ENCODE data around the gene TMEM255A.

TMEM255A gene

GRCh38 chrX:120309873-120310705, 1.2 kb downstream of the TMEM255A start:
- peak; percentile 13 for DNase-seq (ENCODE audit: low read depth)
- no peak overlapping the region for H3K4me3 ChIP-seq (ENCODE audit: low read depth, low read length)
- TF ChIP-seq MYC (IDR thresholded peaks at IDR 0.05; ENCODE audit: low read depth, low read length) = no peak
- no peak for TF ChIP-seq POLR2A (IDR thresholded peaks at IDR 0.05; ENCODE audit: extremely low read depth, insufficient read length)
- no peak for TF ChIP-seq MAX (IDR thresholded peaks at IDR 0.05; ENCODE audit: low read depth, low read length)
- TF ChIP-seq, protein P1, sequence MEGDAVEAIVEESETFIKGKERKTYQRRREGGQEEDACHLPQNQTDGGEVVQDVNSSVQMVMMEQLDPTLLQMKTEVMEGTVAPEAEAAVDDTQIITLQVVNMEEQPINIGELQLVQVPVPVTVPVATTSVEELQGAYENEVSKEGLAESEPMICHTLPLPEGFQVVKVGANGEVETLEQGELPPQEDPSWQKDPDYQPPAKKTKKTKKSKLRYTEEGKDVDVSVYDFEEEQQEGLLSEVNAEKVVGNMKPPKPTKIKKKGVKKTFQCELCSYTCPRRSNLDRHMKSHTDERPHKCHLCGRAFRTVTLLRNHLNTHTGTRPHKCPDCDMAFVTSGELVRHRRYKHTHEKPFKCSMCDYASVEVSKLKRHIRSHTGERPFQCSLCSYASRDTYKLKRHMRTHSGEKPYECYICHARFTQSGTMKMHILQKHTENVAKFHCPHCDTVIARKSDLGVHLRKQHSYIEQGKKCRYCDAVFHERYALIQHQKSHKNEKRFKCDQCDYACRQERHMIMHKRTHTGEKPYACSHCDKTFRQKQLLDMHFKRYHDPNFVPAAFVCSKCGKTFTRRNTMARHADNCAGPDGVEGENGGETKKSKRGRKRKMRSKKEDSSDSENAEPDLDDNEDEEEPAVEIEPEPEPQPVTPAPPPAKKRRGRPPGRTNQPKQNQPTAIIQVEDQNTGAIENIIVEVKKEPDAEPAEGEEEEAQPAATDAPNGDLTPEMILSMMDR (IDR thresholded peaks at IDR 0.05; ENCODE audit: low read depth, low read length) = no peak

GRCh38 chrX:120308959-120309872, 2.0 kb downstream of the TMEM255A start:
- TF ChIP-seq, protein P1 (IDR thresholded peaks at IDR 0.05; ENCODE audit: low read depth, low read length) = peak; percentile 38
- TF ChIP-seq MYC (IDR thresholded peaks at IDR 0.05; ENCODE audit: low read depth, low read length) = no peak
- peak; percentile 68 for DNase-seq (ENCODE audit: low read depth)
- H3K4me3 ChIP-seq (ENCODE audit: low read depth, low read length) = no peak overlapping the region

GRCh38 chrX:120308558-120308957, 2.7 kb downstream of the TMEM255A start:
- no peak overlapping the region for H3K4me3 ChIP-seq (ENCODE audit: low read depth, low read length)
- TF ChIP-seq, protein P1 (IDR thresholded peaks at IDR 0.05; ENCODE audit: low read depth, low read length) = no peak
- TF ChIP-seq MAX (IDR thresholded peaks at IDR 0.05; ENCODE audit: low read depth, low read length) = no peak
- TF ChIP-seq MYC (IDR thresholded peaks at IDR 0.05; ENCODE audit: low read depth, low read length) = no peak
- no peak for TF ChIP-seq POLR2A (IDR thresholded peaks at IDR 0.05; ENCODE audit: extremely low read depth, insufficient read length)
- DNase-seq (ENCODE audit: low read depth) = no peak

DNA sequence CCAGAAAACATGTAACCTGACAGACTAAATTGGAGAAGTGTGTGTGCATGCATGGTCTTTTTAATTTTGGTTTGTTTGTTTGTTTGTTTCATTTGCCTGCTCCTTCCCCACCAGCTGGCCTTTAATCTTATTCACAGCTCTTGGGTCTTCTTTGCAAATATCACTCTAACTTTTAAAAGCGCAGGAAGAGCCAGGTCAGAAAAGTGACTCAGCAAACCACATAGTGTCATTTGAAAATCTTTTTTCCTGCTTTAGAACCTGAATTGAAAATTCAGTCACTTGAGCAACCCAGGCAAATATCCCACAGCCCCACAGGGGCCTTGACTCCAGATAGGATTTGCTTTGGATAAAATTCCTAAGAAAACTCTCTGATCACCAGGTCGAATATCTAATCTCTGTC, 4.6 kb downstream of the TMEM255A start:
- peak; percentile 47 for DNase-seq (ENCODE audit: low read depth)
- TF ChIP-seq MYC (IDR thresholded peaks at IDR 0.05; ENCODE audit: low read depth, low read length) (no peak), POLR2A (IDR thresholded peaks at IDR 0.05; ENCODE audit: extremely low read depth, insufficient read length) (no peak), MAX (IDR thresholded peaks at IDR 0.05; ENCODE audit: low read depth, low read length) (no peak)
- TF ChIP-seq, protein P1 (IDR thresholded peaks at IDR 0.05; ENCODE audit: low read depth, low read length) = no peak
- no peak overlapping the region for H3K4me3 ChIP-seq (ENCODE audit: low read depth, low read length)

DNA sequence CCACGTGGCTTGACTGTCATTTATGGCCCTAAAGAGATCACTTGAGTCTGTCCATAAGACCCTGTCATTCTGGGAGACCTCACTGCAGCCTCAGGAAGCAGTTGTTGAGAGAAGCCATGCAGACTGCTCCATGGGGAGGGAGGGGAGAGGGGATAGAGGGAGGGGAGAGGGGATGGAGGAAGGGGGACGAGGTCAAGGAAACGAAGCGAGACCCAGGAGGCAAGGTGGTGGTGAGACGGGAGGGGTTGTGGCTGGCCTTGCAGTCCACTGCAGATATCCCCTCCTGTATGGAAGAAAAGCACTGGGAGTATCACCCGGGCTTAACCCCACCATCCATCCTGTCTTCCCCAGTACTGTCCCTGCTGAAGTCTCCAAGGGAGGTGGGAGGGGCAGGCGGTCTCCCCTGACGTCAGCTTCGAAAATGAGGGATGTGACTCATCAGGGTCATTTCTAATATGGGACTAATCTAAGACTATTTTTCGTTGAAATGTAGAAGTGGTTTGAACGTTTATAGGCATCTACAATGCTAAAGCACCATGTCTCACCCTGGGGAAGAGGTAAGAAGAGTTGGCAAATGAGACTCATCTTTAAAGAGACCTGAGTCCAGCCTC, 5.6 kb downstream of the TMEM255A start:
- DNase-seq (ENCODE audit: low read depth) = peak; percentile 18
- H3K4me3 ChIP-seq (ENCODE audit: low read depth, low read length) = no peak overlapping the region
- TF ChIP-seq, protein P1 (IDR thresholded peaks at IDR 0.05; ENCODE audit: low read depth, low read length) = no peak
- TF ChIP-seq POLR2A (IDR thresholded peaks at IDR 0.05; ENCODE audit: extremely low read depth, insufficient read length) = no peak
- no peak for TF ChIP-seq MAX (IDR thresholded peaks at IDR 0.05; ENCODE audit: low read depth, low read length)
- TF ChIP-seq MYC (IDR thresholded peaks at IDR 0.05; ENCODE audit: low read depth, low read length) = no peak

Data from NB4 (cell line).